ENCODE data around the gene PALLD. TPM values are rescaled to one million over a fixed set of nuclear protein-coding genes. Genes with fewer than 3 reads are reported as not detected.

The PALLD gene
- total and polyA plus RNA-seq, 3 donors from 2014 or later = 138 to 156 (median 146) TPM

DNA sequence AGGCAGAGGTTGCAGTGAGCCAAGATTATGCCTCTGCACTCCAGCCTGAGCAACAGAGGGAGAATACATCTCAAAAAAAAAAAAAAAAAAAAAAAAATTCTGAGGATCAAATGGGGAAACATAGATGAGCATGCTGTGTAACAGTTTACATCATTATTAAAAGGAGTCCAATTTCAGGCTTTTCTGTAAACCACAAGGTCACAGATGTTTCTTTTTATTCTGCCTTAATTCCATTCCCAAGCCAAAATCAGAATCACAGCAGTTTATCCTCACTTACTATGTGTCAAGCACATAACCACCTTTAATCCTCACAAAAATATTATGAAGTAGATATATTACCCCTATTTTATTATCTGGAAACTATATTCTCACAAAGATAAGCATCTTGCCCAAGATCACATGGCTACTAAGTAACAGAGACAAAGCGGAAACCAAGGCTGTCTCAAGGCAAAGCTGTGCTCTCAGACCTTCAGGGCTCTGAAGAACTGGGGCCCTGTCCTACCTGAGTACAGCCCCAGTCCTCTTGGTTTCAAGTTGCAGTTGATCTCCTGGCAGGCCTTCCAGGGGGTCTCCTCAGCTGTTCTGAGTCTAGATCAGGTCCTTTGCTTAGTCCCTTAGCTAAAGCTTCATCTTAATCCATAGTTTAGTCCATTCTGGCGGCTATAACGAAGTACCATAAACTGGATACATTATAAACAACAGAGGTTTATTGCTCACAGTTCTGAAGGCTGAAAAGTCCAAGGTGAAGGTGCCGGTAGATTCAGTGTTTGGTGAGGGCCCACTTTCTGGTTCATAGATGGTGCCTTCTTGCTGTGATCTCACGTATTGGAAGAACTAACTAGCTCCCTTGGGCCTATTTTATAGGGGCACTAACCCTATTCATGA, 141.3 kb downstream of the PALLD start:
- Histone ChIP-seq H3K4me1 (no peaks in the 10 kb centered on the region), H3K27ac (no peak overlapping the region), H3K9me3 (no peaks in the 10 kb centered on the region), H3K27me3 (no peaks in the 10 kb centered on the region), H3K4me3 (no peak overlapping the region), H3K36me3 (ENCODE audit: low read depth, missing control alignments) (no peaks in the 10 kb centered on the region)
- TF ChIP-seq, protein P1, sequence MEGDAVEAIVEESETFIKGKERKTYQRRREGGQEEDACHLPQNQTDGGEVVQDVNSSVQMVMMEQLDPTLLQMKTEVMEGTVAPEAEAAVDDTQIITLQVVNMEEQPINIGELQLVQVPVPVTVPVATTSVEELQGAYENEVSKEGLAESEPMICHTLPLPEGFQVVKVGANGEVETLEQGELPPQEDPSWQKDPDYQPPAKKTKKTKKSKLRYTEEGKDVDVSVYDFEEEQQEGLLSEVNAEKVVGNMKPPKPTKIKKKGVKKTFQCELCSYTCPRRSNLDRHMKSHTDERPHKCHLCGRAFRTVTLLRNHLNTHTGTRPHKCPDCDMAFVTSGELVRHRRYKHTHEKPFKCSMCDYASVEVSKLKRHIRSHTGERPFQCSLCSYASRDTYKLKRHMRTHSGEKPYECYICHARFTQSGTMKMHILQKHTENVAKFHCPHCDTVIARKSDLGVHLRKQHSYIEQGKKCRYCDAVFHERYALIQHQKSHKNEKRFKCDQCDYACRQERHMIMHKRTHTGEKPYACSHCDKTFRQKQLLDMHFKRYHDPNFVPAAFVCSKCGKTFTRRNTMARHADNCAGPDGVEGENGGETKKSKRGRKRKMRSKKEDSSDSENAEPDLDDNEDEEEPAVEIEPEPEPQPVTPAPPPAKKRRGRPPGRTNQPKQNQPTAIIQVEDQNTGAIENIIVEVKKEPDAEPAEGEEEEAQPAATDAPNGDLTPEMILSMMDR (IDR thresholded peaks at IDR 0.05) = no peak
- TF ChIP-seq POLR2A (IDR thresholded peaks at IDR 0.05) = no peak
- 86 to 90% methylated on average over 5 of the region's 5 CpGs for WGBS, 2 donors
- no peak for DNase-seq
- intact Hi-C loops (cut with DNase I; ENCODE audit: low total_unique reads) = no loop called here

DNA sequence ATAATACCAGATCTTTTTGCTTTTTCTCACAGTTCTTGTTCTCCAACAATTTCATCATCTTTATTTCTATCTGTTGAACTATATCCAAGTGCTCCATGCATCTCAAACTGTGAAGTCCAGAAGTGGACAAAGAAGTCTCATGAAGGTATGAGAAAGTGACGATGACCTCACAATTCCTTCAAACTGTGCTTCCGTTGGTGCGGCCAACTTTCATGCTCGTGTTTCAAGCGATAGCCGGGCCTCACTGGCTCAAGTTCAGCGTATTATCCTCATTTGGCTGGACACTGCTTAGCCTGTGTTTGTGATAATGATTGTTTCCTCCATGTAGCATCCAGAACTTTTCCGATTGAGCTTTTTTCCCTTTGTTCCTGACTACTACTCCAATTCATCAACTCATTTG, 143.1 kb downstream of the PALLD start:
- H3K36me3 ChIP-seq (ENCODE audit: low read depth, missing control alignments) = no peaks in the 10 kb centered on the region
- H3K27me3 ChIP-seq = no peaks in the 10 kb centered on the region
- H3K9me3 ChIP-seq = no peaks in the 10 kb centered on the region
- TF ChIP-seq, protein P1 (IDR thresholded peaks at IDR 0.05) = no peak
- no peak for TF ChIP-seq POLR2A (IDR thresholded peaks at IDR 0.05)
- WGBS, 2 donors = 78 to 80% methylated on average over 8 of the region's 8 CpGs
- H3K27ac ChIP-seq = no peak overlapping the region
- no peak for DNase-seq
- intact Hi-C loops (cut with DNase I; ENCODE audit: low total_unique reads) = no loop called here
- no peaks in the 10 kb centered on the region for H3K4me1 ChIP-seq
- no peak overlapping the region for H3K4me3 ChIP-seq

DNA sequence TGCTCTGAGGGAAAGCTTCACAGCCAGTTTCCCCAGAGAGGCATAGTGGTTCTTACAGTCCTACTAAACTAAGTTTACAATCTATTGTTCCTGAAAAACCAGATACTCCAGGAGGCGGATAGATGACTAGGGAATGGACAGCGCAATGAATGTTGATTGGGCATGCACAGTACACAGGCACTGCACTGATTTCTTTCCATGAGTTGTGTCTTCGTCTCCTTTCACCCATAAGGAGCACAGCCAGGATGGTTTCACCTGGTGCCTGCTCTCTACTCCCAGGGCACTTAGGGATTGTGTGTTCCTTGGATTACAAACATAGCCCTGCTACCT, 144.9 kb downstream of the PALLD start:
- intact Hi-C loops (cut with DNase I; ENCODE audit: low total_unique reads) = no loop called here
- Histone ChIP-seq H3K4me1 (no peaks in the 10 kb centered on the region), H3K27me3 (no peaks in the 10 kb centered on the region), H3K4me3 (no peak overlapping the region), H3K9me3 (no peaks in the 10 kb centered on the region), H3K36me3 (ENCODE audit: low read depth, missing control alignments) (no peaks in the 10 kb centered on the region), H3K27ac (no peak overlapping the region)
- WGBS, 2 donors = 86 to 96% methylated on average over 2 to 3 of the region's 3 CpGs
- no peak for TF ChIP-seq POLR2A (IDR thresholded peaks at IDR 0.05)
- TF ChIP-seq, protein P1 (IDR thresholded peaks at IDR 0.05) = no peak
- no peak for DNase-seq

DNA sequence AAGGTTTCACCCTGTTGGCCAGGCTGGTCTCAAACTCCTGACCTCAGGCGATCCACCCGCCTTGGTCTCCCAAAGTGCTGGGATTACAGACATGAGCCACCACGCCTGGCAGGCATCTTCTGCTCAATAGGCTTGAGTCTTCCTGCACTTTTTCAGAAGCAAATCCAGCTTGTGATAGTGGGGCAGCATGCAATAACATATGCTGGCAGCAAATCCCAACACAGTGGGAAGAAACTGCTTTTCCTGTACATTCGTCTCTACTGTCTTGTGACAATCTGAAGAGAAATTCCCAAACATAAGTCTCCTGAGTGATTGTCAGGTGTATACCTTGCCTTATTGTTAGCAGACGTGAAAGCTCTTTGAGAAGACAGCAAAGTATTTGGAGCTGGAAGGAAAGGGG, 145.7 kb downstream of the PALLD start:
- H3K27ac ChIP-seq = no peak overlapping the region
- TF ChIP-seq POLR2A (IDR thresholded peaks at IDR 0.05) = no peak
- TF ChIP-seq, protein P1 (IDR thresholded peaks at IDR 0.05) = no peak
- intact Hi-C loops (cut with DNase I; ENCODE audit: low total_unique reads) = no loop called here
- 83 to 93% methylated on average over 5 of the region's 5 CpGs for WGBS, 2 donors
- no peak for DNase-seq
- H3K36me3 ChIP-seq (ENCODE audit: low read depth, missing control alignments) = no peaks in the 10 kb centered on the region
- no peaks in the 10 kb centered on the region for H3K9me3 ChIP-seq
- no peaks in the 10 kb centered on the region for H3K4me1 ChIP-seq
- no peaks in the 10 kb centered on the region for H3K27me3 ChIP-seq
- no peak overlapping the region for H3K4me3 ChIP-seq

All from testis (tissue), 3 donors.